ENCODE data around the gene NT5DC3.

NT5DC3 gene

DNA sequence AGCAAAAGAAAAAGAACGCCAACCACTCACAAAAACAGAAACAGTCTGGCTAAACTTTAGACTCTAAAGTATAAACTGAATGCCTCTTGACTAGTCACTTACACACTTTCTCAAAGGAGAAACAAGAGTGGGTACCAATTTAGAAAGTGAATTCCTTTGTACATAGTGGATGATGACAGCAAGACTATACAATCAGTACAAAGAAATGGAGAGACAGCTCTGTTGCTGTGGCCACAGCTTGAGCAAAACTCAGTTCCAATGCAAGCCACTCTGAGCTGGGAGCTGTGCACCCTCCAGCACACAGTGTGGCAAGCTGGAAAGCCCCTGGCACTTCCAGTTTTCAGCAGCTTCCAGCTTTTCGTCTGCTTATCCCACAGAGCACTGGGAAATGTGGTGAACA, 21.7 kb downstream of the NT5DC3 start:
- TF ChIP-seq CTCF (IDR thresholded peaks at IDR 0.05; ENCODE audit: low read depth, low read length, missing control alignments), result no peak
- H3K4me3 ChIP-seq (ENCODE audit: low read depth, low read length), result no peak overlapping the region
- no peak for DNase-seq (ENCODE audit: low read depth)

- TF ChIP-seq CTCF (IDR thresholded peaks at IDR 0.05; ENCODE audit: low read depth, low read length, missing control alignments), result no peak
Observed at GRCh38 chr12:103817791-103818190, 23.2 kb downstream of the NT5DC3 start.

DNA sequence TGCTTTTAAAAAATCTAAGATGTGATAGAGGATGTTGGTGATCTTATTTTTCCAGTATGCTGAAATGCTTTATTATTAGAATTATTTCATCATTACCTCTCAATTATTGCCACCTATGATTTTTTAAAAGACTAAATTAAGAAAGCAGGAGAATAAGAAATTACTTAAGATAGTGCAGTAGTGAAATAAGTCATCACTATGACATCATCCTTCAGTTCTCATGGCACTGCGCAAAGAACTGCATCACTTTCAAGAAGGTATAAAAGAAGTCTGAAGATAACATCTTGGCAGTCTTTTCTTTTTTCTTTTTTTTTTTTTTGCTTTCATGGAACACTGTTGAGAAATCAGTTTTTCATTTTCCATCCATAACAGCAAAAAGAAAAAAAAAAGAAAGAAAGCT, 24.4 kb downstream of the NT5DC3 start:
- no peak for TF ChIP-seq CTCF (IDR thresholded peaks at IDR 0.05; ENCODE audit: low read depth, low read length, missing control alignments)
- DNase-seq (ENCODE audit: low read depth), result no peak
- no peak overlapping the region for H3K4me3 ChIP-seq (ENCODE audit: low read depth, low read length)

More at GRCh38 chr12:103817791-103818190, 23.2 kb downstream of the NT5DC3 start:
- DNase-seq (ENCODE audit: low read depth), result no peak
- H3K4me3 ChIP-seq (ENCODE audit: low read depth, low read length), result no peak overlapping the region

GRCh38 chr12:103814436-103814835, 26.6 kb downstream of the NT5DC3 start:
- no peak for DNase-seq (ENCODE audit: low read depth)
- H3K4me3 ChIP-seq (ENCODE audit: low read depth, low read length), result no peak overlapping the region
- no peak for TF ChIP-seq CTCF (IDR thresholded peaks at IDR 0.05; ENCODE audit: low read depth, low read length, missing control alignments)

DNA sequence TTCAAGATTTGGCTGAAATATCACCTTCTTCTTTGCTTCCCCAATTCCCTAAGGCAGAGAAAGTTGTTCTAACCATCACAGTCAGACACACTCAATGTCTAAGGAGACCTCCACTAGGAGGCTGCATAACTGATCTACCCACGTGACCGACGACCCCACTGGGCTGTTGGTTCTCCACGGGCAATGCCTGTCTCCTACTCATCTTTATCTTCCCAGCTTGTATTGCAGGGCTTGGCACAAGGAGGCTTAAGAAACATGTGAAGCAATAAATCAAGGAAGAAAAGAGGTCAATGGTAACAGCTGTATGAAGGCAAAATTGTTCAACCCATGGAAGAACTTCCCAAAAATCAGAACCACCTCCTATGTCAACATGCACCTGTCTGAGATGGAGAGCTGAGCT, 27.1 kb downstream of the NT5DC3 start:
- no peak overlapping the region for H3K4me3 ChIP-seq (ENCODE audit: low read depth, low read length)
- DNase-seq (ENCODE audit: low read depth), result no peak
- no peak for TF ChIP-seq CTCF (IDR thresholded peaks at IDR 0.05; ENCODE audit: low read depth, low read length, missing control alignments)

GRCh38 chr12:103813426-103813825, 27.6 kb downstream of the NT5DC3 start:
- no peak for TF ChIP-seq CTCF (IDR thresholded peaks at IDR 0.05; ENCODE audit: low read depth, low read length, missing control alignments)
- no peak overlapping the region for H3K4me3 ChIP-seq (ENCODE audit: low read depth, low read length)
- DNase-seq (ENCODE audit: low read depth), result no peak

GRCh38 chr12:103812789-103813188, 28.2 kb downstream of the NT5DC3 start:
- DNase-seq (ENCODE audit: low read depth), result no peak
- no peak overlapping the region for H3K4me3 ChIP-seq (ENCODE audit: low read depth, low read length)
- peak; percentile 22 for TF ChIP-seq CTCF (IDR thresholded peaks at IDR 0.05; ENCODE audit: low read depth, low read length, missing control alignments)
